Activated T-helper 9 cell treated with anti-CD3 and anti-CD28 coated beads, Interleukin-2, amount 50 U/mL, for 16 hours (primary cell): ENCODE measurements around the gene NDRG2.

ENCODE experiments used
- DNase-seq: peaks from one replicate; pipeline ENCODE4 v3.0.0-alpha.2; 2020; ENCODE audit warnings: low read depth

NDRG2 gene

GRCh38 chr14:20970647-20970982, 54.2 kb downstream of the NDRG2 start:
- DNase-seq, result no peak

GRCh38 chr14:20969336-20969735, 55.5 kb downstream of the NDRG2 start:
- no peak for DNase-seq
